NCI-H460 (cell line): Measurements from ENCODE around the gene TTC16. TPM values are rescaled to one million over a fixed set of nuclear protein-coding genes. Genes with fewer than 3 reads are reported as not detected.

Source experiments
- DNase-seq: peaks from one replicate; pipeline ENCODE4 v3.0.0-alpha.2; 2016; ENCODE audit warnings: low read depth; ENCODE audit errors: extremely low read depth
- total RNA-seq: library from RNA; depleted of rRNA; stranded (reverse); fragments of >200 nt; shearing (Covaris generic); gene quantifications from 2 replicates; pipeline ENCODE4 v1.2.3, GENCODE V29; 2014

The TTC16 gene
- total RNA-seq, 1 experiment from 2014 or later: not detected

DNA sequence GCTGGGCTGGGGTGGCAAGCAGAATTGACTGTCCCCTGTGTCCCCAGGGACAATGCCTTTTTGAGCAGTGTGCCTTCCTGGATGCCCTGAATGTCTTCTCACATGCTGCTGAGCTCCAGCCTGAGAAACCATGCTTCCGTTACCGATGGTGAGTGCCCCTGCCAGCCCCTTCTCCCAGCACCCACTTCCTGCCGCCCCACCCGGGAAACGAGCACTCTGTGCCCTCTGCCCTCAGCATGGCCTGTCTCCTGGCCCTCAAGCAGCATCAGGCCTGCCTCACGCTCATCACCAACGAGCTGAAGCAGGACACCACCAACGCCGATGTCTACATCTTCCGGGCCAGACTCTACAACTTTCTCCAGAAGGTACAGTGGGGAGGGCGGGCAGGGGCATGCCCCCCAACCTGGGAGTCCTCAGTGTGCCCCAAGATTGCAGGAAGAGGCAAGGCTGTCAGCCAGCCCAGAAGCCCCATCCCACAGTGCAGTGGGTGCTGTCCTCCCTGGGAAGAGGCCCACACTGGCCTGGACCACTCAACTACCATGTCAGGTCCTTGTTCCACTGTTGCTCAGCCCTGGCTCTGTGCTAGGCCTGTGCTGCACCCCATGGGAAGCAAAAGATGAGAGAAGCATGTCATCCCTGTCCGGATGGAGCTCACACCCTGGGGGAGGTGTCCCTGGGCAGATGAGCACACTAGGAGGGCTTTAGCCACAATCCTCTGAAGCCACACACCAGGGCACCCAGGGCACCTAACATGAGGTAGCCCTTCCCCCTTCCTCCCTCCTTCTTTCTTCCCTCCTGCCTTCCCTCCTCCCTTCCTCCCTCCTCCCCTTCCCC, 4.4 kb downstream of the TTC16 start:
- no peak for DNase-seq

- no peak for DNase-seq
Measured at GRCh38 chr9:127720865-127721227, 5.0 kb downstream of the TTC16 start.

GRCh38 chr9:127721391-127721821, 5.5 kb downstream of the TTC16 start:
- no peak for DNase-seq

DNA sequence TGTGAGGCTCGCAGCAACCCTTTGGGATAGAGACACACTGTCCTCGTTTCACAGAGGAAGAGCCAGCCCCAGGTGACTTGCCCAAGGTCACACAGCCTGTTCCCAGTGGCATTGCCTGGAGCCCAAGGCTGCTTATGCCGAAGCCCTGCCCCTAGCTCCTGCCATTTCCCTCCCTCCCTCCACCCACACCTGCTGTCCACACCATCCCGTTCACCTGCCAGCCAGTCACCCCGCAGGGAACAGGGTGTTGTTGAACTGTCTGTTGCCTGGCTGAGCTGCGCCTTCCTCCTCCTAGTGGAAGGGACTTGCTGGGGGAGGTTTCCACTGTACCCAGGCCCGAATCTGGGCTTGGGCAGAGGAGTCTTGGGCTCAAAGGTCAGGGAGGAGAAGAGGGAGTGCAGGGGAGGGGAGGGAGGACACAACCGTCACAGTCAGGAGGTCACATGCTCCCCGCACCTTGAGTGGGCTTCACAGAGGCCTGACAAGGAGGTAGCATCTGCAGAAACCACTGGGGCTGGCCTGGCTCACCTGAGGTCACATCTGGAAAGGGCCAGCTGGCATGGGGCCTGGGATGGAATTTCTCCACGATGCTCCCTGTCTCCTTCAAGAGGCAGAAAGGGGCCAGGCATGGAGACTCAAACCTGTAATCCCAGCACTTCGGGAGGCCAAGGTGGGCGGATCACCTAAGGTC, 6.3 kb downstream of the TTC16 start:
- no peak for DNase-seq

DNA sequence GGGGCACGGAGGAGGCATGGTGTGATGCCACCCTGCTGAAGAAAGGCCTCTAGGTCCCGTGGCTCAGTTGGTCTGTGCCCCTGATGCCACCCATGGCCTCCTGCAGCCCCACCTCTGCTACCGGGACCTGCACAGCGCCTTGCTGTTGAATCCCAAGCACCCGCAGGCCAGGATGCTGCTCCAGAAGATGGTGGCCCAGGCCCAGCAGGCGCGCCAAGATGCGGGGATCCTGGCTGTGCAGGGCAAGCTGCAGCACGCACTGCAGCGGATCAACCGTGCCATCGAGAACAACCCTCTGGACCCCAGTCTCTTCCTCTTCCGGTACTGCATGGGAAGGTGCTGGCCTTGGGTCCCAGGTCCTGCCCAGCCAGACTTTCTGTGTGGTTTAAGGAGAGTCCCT, 7.1 kb downstream of the TTC16 start:
- DNase-seq: no peak

DNA sequence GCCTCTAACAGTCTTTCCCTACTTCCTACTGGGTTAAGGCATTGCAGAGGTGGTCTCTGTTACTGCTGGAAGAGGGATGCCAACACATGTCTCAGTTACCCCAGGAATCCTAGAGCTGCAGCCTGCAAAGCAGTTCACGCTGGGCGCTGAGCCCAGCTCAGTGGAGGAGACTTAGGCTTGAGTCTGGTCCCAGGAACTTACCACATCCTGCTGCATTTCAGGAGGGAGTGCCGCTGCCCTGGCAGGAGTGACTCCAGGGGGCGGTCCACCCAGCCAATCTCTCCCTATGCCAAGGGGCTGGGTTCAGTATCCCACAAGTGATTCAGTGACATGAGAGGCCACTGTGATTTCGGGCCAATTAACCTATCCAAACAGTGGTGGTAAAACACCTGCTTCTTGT, 7.6 kb downstream of the TTC16 start:
- DNase-seq: no peak

DNA sequence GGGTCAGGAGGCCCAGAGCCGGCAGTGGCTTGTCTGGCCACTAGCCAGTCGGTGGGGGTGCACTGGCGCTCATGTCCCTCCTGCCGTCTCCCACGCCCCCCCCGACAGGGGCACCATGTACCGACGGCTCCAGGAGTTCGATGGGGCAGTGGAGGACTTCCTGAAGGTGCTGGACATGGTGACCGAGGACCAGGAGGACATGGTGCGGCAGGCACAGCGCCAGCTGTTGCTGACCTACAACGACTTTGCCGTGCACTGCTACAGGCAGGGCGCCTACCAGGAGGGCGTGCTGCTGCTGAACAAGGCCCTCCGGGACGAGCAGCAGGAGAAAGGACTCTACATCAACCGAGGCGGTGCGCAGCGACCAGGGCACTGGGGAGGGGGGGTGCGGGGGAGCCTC, 8.1 kb downstream of the TTC16 start:
- no peak for DNase-seq

GRCh38 chr9:127726871-127727270, 11.0 kb downstream of the TTC16 start:
- DNase-seq: no peak

DNA sequence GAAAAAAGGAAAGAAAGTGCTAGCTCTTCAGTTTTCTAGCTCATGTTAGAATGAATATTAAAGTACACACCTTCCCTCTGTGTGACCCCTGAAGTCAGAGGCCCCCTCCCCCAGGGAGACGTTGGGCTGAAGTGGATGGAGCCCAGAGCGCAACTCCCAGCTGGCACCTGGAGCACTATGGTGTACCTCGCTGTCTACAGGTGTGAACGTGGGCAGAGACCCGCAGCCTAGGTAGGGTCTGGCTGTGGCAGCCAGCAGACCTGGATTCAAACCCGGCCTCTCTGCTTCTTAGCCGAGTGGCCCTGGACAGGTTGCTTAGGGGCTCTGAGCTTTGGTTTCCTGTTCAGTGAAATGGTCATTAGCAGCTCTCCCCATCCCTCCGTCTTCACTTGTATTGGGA, 12.9 kb downstream of the TTC16 start:
- no peak for DNase-seq

GRCh38 chr9:127729522-127730256, 13.8 kb downstream of the TTC16 start:
- DNase-seq: no peak

DNA sequence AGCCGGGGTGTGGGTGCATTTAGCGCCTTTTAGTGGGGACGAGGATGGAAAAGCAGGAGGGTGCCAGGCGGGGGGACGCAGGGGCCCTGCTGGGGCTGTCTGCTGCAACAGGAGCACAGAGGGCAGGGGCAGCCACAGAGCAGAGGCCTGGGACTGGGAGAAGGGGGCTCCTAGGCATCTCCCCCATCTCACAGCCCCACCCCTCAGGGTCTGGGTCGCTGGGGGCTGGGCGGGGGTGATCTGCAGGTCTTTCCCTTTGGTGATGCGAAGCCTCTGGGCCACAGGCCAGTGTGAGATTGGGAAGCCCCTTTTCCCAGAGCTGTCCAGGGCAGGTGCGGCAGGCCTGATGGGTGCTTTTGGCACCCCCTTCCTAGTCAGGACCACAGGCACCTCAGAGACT, 14.4 kb downstream of the TTC16 start:
- no peak for DNase-seq

- DNase-seq: no peak
Measured at GRCh38 chr9:127730799-127731410, 15.0 kb downstream of the TTC16 start.

DNA sequence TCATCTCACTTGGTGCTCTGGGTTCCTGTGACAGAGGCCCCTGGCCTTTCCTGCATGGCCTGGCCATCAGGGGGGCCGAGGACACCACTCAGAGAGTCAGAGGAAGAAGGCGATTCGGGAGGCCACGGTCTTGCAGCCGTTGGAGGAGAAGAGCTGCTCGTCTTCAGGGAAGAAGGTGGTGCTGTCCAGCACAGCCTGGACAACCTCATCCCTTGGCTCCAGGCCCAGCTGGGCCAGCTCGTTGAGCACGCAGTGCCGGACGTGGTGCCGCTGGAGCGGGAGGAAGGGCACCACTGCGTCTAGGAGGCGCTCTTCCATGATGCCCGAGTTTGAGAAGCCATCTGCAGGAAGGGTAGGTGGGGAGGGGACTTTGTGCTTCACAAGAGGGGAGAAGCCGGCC, 16.1 kb downstream of the TTC16 start:
- DNase-seq: no peak

- DNase-seq: no peak
Measured at GRCh38 chr9:127732444-127732843, 16.6 kb downstream of the TTC16 start.

GRCh38 chr9:127733614-127734013, 17.7 kb downstream of the TTC16 start:
- no peak for DNase-seq

DNA sequence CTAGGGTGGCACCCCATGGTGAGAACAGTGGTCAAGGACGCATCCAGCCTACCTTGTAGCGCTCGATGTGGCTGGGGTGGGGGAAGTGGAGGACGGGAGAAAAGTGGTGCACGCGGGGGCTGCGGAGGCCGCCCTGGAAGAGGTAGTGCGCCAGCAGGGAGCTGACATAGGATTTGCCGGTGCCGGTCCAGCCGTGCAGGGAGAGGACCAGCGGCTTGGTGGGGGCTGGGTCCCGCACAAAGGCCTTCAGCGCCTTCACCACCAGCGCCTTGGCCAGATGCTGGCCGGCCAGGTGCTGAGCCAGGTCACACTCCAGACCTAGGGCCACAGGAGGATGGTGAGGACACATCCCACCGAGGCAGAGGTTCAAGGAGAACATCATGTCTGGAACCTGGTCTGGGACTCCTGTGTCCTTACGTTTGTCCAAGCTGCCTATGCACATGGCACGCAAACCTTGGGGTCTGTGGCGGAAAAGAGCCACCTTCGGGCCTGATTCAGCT, 18.4 kb downstream of the TTC16 start:
- DNase-seq: no peak

GRCh38 chr9:127734747-127735529, 19.1 kb downstream of the TTC16 start, which contains the start of gene TOR2A:
TSS of gene TOR2A (minus strand) at chr9:127735294. CDS start at chr9:127735270, 24 bp downstream.
- peak; percentile 97 for DNase-seq

DNA sequence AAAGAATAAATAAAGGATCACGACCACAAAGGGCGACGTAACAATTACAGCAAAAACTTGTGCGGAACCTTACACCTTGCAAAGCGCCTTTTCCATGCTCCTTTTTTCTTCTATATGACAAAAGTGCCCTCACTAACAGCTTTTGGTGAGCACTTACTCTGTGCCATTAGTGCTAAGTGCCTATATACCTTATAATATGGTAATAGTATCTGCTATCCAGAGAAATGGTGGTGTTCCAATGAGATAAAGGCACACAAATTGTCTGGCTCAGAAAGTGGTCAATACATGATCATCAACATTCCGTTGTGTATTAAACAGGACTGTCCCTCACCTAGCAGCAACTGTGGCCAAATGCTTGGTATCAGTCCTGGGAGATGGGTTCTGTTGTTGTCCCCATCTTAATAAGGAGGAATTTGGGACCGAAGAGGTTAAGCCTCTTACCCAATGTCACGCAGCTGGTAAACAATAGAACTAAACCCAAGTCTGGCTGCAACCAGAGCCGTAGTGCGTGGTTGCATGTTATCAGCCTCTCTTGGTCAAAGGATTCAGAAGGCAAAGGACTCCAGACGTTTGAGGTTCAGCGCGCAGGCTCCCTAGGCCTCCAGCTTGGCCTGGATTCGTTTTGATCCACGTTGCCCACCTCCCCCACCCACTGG, 19.8 kb downstream of the TTC16 start:
- no peak for DNase-seq

- DNase-seq: no peak
Measured at GRCh38 chr9:127738666-127739065, 22.8 kb downstream of the TTC16 start.
